DMS114 treated with DMSO at 0.1 percent for 48 hours (cell line): ENCODE data around the gene FAHD2A.
A peak's percentile ranks its signal among the peaks of the same experiment; 100 is the strongest.
"Not testable (repeated sequence)": the region's sequence is repeated elsewhere in the genome, so short reads cannot be mapped to it uniquely, and the experiment has no call there.

ENCODE experiments used
- DNase-seq: peaks from one replicate; lab custom pipeline; 2025; ENCODE audit not compliant: unreplicated experiment; lab: John Stamatoyannopoulos, UW

FAHD2A gene

GRCh38 chr2:95389245-95390119, 13.0 kb upstream of the FAHD2A start:
- DNase-seq = peak; percentile 24

- DNase-seq = no peak
Measured at GRCh38 chr2:95390272-95390880, 12.1 kb upstream of the FAHD2A start.

DNA sequence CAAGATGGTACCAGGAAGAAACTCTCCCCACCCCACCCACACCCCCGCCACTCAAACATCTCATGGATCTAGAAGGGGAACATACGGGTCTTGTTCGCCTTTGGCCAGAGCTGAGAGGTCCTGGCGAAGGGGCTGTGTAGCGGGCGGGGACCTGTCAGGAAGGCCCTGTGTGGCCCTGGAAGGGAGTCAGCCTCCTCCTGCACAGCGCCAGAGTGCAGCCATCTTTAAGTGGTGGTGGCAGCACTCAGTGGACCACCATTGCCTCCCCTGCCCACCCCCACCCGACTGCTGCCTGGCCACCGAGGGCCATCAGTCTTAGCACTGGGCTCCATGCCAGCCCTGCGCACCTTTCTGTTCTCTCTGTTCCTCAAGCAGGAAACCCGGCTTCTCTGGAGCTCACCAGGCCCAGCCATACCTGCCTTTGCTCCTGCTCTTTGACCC, 11.6 kb upstream of the FAHD2A start:
- DNase-seq = no peak

- DNase-seq = no peak
Measured at GRCh38 chr2:95391641-95392310, 10.7 kb upstream of the FAHD2A start.

GRCh38 chr2:95392320-95392719, 10.2 kb upstream of the FAHD2A start:
- no peak for DNase-seq

DNA sequence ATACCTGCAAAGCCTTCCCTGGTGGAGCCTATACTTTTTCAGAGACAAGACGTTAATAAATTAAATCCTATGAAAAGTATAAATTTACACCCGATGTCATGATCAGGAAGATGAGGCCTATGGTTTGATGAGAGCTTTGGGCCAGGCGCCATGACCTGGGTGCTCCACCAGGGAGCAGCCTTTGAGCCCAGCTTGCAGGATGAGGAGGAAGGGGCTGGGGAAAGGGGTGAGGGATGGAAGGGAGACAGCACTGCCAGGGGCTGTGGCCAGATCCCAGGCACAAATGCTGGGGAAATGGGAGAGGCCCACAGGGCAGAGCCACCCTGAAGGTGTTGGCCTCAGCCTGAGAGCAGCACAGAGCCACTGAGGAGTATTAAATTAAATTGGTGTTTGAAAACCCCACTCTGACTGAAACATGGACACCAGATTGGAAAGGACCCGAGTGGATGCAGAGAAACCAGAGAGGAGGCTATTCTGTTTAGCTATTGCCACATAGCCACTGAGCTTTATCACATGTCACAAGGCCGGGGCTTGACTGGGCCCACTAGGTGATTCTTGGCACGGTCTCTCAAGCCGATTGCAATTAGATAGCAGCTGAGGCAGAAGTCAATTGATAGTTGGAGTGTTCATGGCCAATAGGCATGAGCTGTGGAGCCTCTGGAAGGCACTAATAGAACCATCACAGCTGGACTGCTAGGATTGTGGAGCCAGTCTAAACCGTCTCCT, 9.6 kb upstream of the FAHD2A start:
- no peak for DNase-seq

DNA sequence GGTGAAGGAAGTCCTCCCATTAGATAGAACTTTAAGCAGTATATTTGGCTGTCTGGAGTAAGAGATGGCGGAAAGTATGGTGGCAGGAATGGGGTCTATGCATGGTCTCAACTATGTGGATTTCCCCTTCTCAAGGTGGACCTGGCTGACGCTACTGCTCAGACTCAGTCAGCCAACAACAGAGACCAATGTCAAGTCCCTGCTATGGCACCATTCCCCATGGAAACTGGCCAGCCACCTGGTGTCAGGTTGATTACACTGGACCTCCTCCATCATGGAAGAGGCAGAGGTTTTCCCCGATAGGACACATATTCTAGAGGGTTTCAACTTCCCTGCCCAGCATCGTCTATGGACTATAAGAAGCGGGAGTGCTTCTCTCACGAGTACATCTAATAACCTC, 8.6 kb upstream of the FAHD2A start:
- DNase-seq = no peak

GRCh38 chr2:95399061-95399460, 3.4 kb upstream of the FAHD2A start:
- DNase-seq = no peak

- no peak for DNase-seq
Measured at GRCh38 chr2:95401480-95401879, 1.0 kb upstream of the FAHD2A start.

GRCh38 chr2:95402004-95402369, 521 bp upstream of the FAHD2A start:
- DNase-seq = not testable (repeated sequence)

DNA sequence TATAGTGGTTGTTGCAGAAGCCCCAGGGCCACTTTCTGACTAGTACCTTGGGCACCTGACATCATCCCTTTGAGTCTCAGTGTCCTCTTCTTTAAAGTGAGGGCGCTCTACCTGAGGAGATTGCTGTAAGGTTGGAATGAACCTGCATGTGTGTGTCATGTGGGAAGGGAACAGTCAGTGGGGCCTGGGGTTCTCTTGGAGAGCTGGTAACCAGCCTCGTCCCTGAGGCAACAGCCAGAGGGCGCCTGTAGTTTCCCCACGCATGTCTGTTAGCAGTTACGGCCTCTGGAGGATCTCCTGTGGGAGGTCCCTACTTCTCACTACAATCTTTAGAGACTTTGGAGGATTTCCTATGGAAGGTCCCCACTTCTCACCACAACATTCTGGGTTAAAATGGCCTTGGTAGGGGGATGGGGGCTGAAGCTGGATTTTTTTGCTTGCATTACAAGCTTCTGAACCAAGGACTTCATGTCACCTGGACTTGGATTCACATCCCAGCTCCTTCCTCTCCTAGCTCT, 755 bp downstream of the FAHD2A start:
- DNase-seq = not testable (repeated sequence)

- DNase-seq = not testable (repeated sequence)
Measured at GRCh38 chr2:95403824-95404223, 1.3 kb downstream of the FAHD2A start.

DNA sequence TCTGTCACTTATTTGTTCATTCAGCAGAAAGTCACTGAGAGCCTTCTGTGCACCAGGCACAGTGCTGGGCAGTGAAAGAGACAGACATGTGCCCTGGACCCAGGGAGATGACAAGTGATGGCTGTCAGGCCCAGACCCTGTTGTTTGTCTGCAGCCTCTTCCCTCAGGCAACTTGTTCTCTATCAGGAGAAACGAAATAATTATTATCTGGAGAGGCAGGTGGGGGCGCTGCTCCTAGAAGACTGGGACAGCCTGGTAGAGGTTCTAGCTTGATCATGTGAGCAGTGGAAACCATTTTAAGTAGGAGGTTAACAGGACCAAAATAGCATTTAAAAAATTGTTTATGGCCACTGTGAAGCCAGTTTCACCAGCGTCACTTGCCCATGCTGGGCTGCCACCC, 2.2 kb downstream of the FAHD2A start:
- peak; percentile 7 for DNase-seq

- not testable (repeated sequence) for DNase-seq
Measured at GRCh38 chr2:95411239-95411638, 8.7 kb downstream of the FAHD2A start.

- DNase-seq = peak; percentile 70
Measured at GRCh38 chr2:95414015-95414594, 11.6 kb downstream of the FAHD2A start.

- not testable (repeated sequence) for DNase-seq
Measured at GRCh38 chr2:95415138-95415537, 12.6 kb downstream of the FAHD2A start.

DNA sequence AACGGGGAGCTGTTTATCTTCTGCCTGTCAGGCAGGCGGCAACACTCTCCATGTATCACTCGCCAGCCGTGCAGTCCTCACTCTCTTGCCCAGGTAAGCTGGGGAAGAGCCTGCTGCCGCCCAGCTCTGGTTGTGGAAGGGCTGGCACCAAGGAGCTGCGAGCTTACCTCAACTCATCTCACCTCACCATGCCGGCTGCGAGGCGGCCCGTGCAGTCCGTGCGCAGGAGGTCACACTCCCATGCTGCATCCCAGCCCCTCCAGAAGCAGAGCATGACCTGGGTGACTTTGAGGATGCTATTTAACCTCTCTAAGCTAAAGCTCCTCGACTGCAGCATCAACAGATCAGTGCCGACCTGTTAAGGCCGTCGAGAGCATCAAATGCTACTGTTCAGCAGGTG, 13.1 kb downstream of the FAHD2A start:
- not testable (repeated sequence) for DNase-seq

- not testable (repeated sequence) for DNase-seq
Measured at GRCh38 chr2:95427196-95427867, 24.8 kb downstream of the FAHD2A start.

- not testable (repeated sequence) for DNase-seq
Measured at GRCh38 chr2:95429748-95430467, 27.4 kb downstream of the FAHD2A start.
